PFSK-1 (cell line): ENCODE measurements around the gene MPO.

Source experiments
- FOXP2 ChIP-seq: optimal IDR thresholded peaks from 2 replicates; pipeline ENCODE3; 2011; ENCODE audit warnings: borderline replicate concordance, control low read depth, inconsistent platforms; ENCODE audit not compliant: insufficient read depth; ENCODE audit errors: extremely low read length, extremely low read depth
- POLR2AphosphoS5 ChIP-seq: IDR thresholded peaks from 2 replicates; pipeline ENCODE4 v1.6.1; 2012; ENCODE audit warnings: low read depth, mild to moderate bottlenecking, control low read depth, low read length, moderate library complexity
- SIN3A ChIP-seq: IDR thresholded peaks from 2 replicates; pipeline ENCODE4 v1.6.1; 2012; ENCODE audit warnings: mild to moderate bottlenecking, low read length, moderate library complexity, borderline replicate concordance; ENCODE audit not compliant: insufficient read depth
- TAF1 ChIP-seq: IDR thresholded peaks from 2 replicates; pipeline ENCODE4 v1.6.1; 2012; ENCODE audit warnings: low read length, control low read depth, borderline replicate concordance; ENCODE audit not compliant: insufficient read depth
- TF ChIP-seq, protein P1 (sequence below), 2 experiments: IDR thresholded peaks; 2 replicates each; pipeline versions ENCODE4 v1.6.1 to v1.8.0; 2011 to 2012; ENCODE audit warnings: low read depth in 2 of 2, low read length in 2 of 2, control low read depth in 1 of 2, inconsistent platforms in 1 of 2, mild to moderate bottlenecking in 1 of 2, moderate library complexity in 1 of 2; ENCODE audit not compliant: insufficient read depth in 1 of 2

The MPO gene

DNA sequence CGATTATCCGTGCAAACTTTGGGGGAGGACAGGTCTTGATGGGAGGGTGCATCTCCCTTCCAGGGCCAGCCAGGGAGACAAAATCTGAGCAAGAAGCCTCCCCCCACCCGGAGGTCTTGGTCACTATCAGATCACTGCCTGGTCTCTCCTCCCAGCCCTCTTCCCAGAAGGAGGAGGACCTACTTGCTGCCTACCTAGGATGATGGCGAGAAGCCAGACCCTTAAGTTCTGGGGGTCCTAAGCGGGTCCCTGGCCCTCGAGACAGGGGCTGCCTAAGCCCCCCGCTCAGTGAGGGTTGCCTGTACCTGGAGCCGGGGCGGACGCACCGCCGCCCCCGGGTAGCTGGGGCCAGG, 43.3 kb upstream of the MPO start:
- TF ChIP-seq TAF1 (no peak), SIN3A (no peak), FOXP2 (no peak), POLR2AphosphoS5 (no peak)
- TF ChIP-seq, protein P1, sequence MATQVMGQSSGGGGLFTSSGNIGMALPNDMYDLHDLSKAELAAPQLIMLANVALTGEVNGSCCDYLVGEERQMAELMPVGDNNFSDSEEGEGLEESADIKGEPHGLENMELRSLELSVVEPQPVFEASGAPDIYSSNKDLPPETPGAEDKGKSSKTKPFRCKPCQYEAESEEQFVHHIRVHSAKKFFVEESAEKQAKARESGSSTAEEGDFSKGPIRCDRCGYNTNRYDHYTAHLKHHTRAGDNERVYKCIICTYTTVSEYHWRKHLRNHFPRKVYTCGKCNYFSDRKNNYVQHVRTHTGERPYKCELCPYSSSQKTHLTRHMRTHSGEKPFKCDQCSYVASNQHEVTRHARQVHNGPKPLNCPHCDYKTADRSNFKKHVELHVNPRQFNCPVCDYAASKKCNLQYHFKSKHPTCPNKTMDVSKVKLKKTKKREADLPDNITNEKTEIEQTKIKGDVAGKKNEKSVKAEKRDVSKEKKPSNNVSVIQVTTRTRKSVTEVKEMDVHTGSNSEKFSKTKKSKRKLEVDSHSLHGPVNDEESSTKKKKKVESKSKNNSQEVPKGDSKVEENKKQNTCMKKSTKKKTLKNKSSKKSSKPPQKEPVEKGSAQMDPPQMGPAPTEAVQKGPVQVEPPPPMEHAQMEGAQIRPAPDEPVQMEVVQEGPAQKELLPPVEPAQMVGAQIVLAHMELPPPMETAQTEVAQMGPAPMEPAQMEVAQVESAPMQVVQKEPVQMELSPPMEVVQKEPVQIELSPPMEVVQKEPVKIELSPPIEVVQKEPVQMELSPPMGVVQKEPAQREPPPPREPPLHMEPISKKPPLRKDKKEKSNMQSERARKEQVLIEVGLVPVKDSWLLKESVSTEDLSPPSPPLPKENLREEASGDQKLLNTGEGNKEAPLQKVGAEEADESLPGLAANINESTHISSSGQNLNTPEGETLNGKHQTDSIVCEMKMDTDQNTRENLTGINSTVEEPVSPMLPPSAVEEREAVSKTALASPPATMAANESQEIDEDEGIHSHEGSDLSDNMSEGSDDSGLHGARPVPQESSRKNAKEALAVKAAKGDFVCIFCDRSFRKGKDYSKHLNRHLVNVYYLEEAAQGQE (IDR thresholded peaks at IDR 0.05; ENCODE audit: insufficient read depth in 1 of 2, low read depth in 2 of 2, low read length in 2 of 2): no peak

DNA sequence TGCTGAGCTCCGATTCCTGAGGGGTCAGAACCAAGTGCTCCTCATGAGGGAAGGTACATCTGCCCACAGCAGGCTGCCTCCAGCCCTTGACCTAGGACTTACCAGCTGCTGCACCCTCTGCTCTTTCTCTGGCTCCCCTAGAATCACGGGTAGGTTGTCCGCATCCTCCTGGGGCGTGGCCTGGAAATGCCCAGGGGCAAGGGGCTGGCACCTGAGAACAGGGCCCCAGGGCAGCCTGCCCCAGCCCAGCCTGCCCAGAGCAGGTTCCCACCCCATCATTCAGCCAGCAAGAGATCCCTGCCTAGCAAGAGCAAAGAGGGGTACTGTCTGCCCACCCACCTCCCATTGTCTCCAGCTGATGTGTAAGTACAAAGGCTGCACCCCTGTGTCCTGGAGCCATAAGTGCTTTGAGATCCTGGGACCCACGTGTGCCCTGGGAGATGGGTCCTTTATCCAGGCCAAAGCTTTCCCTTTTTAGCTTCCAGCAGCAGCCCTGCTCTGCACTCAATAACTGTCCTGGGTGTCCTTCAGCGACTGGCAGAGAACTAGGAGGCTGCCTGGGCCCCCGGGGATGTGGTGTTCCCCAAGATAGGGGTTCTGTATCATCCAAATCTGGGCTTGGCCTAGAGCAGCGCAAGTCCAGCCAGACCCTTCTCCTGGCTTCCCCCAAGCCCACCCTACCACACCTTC, 42.8 kb upstream of the MPO start:
- TF ChIP-seq SIN3A: no peak
- TF ChIP-seq, protein P1 (IDR thresholded peaks at IDR 0.05; ENCODE audit: insufficient read depth in 1 of 2, low read depth in 2 of 2, low read length in 2 of 2): no peak
- TF ChIP-seq FOXP2: no peak
- TF ChIP-seq POLR2AphosphoS5: no peak
- TF ChIP-seq TAF1: no peak

DNA sequence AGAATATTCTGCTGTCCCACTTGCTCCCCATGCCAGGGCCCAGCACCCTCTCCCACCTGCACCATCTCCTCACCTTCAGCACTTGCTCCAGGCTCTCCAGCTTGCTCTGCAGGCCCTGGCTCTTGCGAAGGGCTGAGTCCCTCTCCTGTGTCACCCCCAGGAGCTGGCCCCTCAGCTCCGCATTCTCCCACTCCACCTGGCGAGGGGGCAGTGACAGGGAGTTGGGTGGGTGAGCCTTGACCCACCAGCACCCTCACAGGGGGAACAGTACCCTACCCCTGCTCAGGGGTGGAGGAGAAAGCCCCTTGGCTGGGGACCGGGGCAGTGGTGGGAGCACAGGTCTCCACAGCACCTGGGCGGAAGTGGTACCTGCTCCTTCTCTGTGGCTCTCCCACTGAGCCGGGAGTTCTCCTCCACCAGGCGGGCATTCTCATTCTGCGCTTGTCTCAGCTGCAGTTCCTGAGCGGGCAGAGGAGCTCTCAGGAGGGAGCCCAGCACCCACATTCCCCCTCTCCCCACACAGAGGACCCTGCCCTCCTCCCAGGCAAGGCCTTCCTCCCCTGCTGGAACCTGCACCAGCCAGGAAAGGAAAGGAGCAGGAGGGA, 41.9 kb upstream of the MPO start:
- TF ChIP-seq FOXP2 (no peak), POLR2AphosphoS5 (no peak), TAF1 (no peak), SIN3A (no peak)
- TF ChIP-seq, protein P1 (IDR thresholded peaks at IDR 0.05; ENCODE audit: insufficient read depth in 1 of 2, low read depth in 2 of 2, low read length in 2 of 2): no peak

DNA sequence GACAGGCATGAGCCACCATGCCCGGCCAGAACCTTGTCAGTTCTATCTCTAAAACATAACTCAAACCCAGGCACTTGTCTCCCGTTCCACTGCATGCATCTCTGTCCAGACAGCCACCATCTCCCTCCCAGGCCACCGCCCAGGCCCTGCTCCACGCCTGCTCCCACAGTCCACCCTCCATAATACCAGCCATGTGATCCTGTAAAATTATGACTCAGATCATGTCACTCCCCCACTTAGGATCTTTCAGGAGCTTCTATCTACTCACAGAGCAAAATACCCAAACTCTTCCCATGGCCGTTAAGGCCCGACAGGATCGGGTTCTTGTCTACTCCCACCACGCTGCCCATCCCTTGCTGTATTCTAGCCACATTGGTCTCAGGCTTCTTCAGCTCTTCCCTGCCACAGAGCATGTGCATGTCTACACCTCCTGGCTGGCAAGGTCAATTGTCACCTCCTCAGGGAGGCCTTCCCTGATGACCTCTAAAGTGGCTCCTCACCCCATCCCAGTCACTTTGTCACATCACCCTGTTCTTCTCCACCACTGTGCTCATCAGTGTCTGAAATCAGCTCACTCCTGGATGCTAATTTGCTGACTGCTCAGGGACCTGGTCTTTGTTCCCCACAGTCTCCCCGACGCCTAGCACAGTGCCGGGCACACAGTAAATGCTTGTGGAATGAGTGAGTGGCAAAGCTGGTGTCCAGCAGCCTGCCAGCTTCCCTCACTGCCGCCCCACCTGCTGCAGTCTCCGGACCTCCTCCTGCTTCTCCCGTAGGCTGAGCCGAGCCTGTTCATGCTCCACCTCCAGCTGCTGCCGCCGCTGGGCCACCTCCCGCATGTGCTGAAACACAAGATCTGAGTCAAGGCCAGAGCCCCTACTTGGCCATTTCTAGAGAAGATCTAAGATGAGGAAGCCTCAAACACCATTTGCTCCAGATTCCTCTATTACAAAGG, 41.1 kb upstream of the MPO start:
- no peak for TF ChIP-seq TAF1
- no peak for TF ChIP-seq SIN3A
- TF ChIP-seq POLR2AphosphoS5: no peak
- no peak for TF ChIP-seq FOXP2
- TF ChIP-seq, protein P1 (IDR thresholded peaks at IDR 0.05; ENCODE audit: insufficient read depth in 1 of 2, low read depth in 2 of 2, low read length in 2 of 2): no peak
